Activated CD4-positive, alpha-beta T cell treated with anti-CD3 and anti-CD28 coated beads, Interleukin-2, amount 10 ng/mL, durations not matched to agents 7 days and 5 days (primary cell): ENCODE results near the gene NELL1. TPM values are rescaled to one million over a fixed set of nuclear protein-coding genes. Genes with fewer than 3 reads are reported as not detected.
A peak's percentile ranks its signal among the peaks of the same experiment; 100 is the strongest.

ENCODE experiments used
- CTCF ChIA-PET: fragments of 350-600 bp; sonication (Branson Sonifier 250); formaldehyde crosslinking; loops from one replicate; lab custom pipeline; 2021; ENCODE audit warnings: antibody characterized with exemption; lab: Charles Lee
- POLR2A ChIA-PET: fragments of 350-600 bp; sonication (Branson Sonifier 250); formaldehyde crosslinking; loops from one replicate; lab custom pipeline; 2021; ENCODE audit warnings: antibody characterized with exemption; lab: Charles Lee
- DNase-seq: peaks from one replicate; pipeline ENCODE4 v3.0.0-alpha.2; 2020
- H3K27ac Mint-ChIP-seq: one replicate; pipeline ENCODE4 v1.8.0; 2021; ENCODE audit warnings: mild to moderate bottlenecking, moderate library complexity, mixed read lengths
- H3K27me3 Mint-ChIP-seq: one replicate; pipeline ENCODE4 v1.8.0; 2021; ENCODE audit warnings: mixed read lengths
- H3K36me3 Mint-ChIP-seq: one replicate; pipeline ENCODE4 v1.8.0; 2021; ENCODE audit warnings: low read depth, mixed read lengths
- H3K4me1 Mint-ChIP-seq: one replicate; pipeline ENCODE4 v1.8.0; 2021; ENCODE audit warnings: mixed read lengths
- H3K4me3 Mint-ChIP-seq: one replicate; pipeline ENCODE4 v1.8.0; 2021; ENCODE audit warnings: mild to moderate bottlenecking, moderate library complexity, mixed read lengths
- H3K9me3 Mint-ChIP-seq: one replicate; pipeline ENCODE4 v1.8.0; 2021; ENCODE audit warnings: mixed read lengths
- total RNA-seq, 2 experiments: library from RNA; stranded (reverse); gene quantifications; one replicate each; pipeline ENCODE4 v1.2.3, GENCODE V29; 2021

Gene NELL1
- total RNA-seq, 2 experiments from 2014 or later = not detected

GRCh38 chr11:20640401-20640800, 29.0 kb upstream of the NELL1 start:
- peaks cover 3% of the 10 kb centered on the region for H3K27me3 Mint-ChIP-seq
- POLR2A ChIA-PET = no interaction called here
- H3K4me3 Mint-ChIP-seq = no peak overlapping the region
- H3K36me3 Mint-ChIP-seq = no peaks in the 10 kb centered on the region
- H3K9me3 Mint-ChIP-seq = no peaks in the 10 kb centered on the region
- no peak for DNase-seq
- H3K27ac Mint-ChIP-seq = no peak overlapping the region
- CTCF ChIA-PET = no interaction called here
- no peaks in the 10 kb centered on the region for H3K4me1 Mint-ChIP-seq

- no peaks in the 10 kb centered on the region for H3K4me1 Mint-ChIP-seq
- H3K27me3 Mint-ChIP-seq = peaks cover 3% of the 10 kb centered on the region
- CTCF ChIA-PET = no interaction called here
Observed at GRCh38 chr11:20644360-20644759, 25.0 kb upstream of the NELL1 start.

GRCh38 chr11:20647976-20648565, 21.3 kb upstream of the NELL1 start:
- Mint-ChIP-seq H3K9me3 (no peaks in the 10 kb centered on the region), H3K36me3 (no peaks in the 10 kb centered on the region), H3K4me3 (no peak overlapping the region), H3K4me1 (no peaks in the 10 kb centered on the region), H3K27me3 (peaks cover 1% of the 10 kb centered on the region), H3K27ac (no peak overlapping the region)
- ChIA-PET POLR2A (no interaction called here), CTCF (interaction anchor here (1.2 kb wide), 1 partner anchor 9 kb away, joined by 4 read pairs; no protein-coding TSS in a partner anchor)
- DNase-seq = peak; percentile 42

More at GRCh38 chr11:20644360-20644759, 25.0 kb upstream of the NELL1 start:
- Mint-ChIP-seq H3K9me3 (no peaks in the 10 kb centered on the region), H3K36me3 (no peaks in the 10 kb centered on the region), H3K4me3 (no peak overlapping the region), H3K27ac (no peak overlapping the region)
- POLR2A ChIA-PET = no interaction called here
- DNase-seq = no peak

- ChIA-PET CTCF (no interaction called here), POLR2A (no interaction called here)
- no peaks in the 10 kb centered on the region for H3K9me3 Mint-ChIP-seq
- no peak overlapping the region for H3K4me3 Mint-ChIP-seq
- no peak for DNase-seq
- peaks cover 14% of the 10 kb centered on the region for H3K27me3 Mint-ChIP-seq
- no peaks in the 10 kb centered on the region for H3K4me1 Mint-ChIP-seq
- H3K36me3 Mint-ChIP-seq = no peaks in the 10 kb centered on the region
- no peak overlapping the region for H3K27ac Mint-ChIP-seq
Observed at GRCh38 chr11:20652150-20652806, 17.1 kb upstream of the NELL1 start.

GRCh38 chr11:20654038-20654437, 15.3 kb upstream of the NELL1 start:
- Mint-ChIP-seq H3K36me3 (no peaks in the 10 kb centered on the region), H3K27ac (no peak overlapping the region), H3K9me3 (no peaks in the 10 kb centered on the region), H3K27me3 (peaks cover 17% of the 10 kb centered on the region), H3K4me1 (no peaks in the 10 kb centered on the region), H3K4me3 (no peak overlapping the region)
- no peak for DNase-seq
- POLR2A ChIA-PET = no interaction called here
- CTCF ChIA-PET = no interaction called here

GRCh38 chr11:20656901-20657300, 12.5 kb upstream of the NELL1 start:
- Mint-ChIP-seq H3K27me3 (peaks cover 17% of the 10 kb centered on the region), H3K36me3 (no peaks in the 10 kb centered on the region), H3K27ac (no peak overlapping the region), H3K9me3 (peaks cover 2% of the 10 kb centered on the region), H3K4me3 (no peak overlapping the region), H3K4me1 (no peaks in the 10 kb centered on the region)
- DNase-seq = no peak
- ChIA-PET POLR2A (no interaction called here), CTCF (interaction anchor here (0.5 to 1.3 kb wide), 2 partner anchors 8 to 138 kb away, joined by 3 to 4 read pairs; no protein-coding TSS in a partner anchor)

GRCh38 chr11:20658135-20658534, 11.3 kb upstream of the NELL1 start:
- H3K4me1 Mint-ChIP-seq = no peaks in the 10 kb centered on the region
- ChIA-PET CTCF (no interaction called here), POLR2A (no interaction called here)
- no peak for DNase-seq
- H3K27me3 Mint-ChIP-seq = peaks cover 16% of the 10 kb centered on the region
- H3K9me3 Mint-ChIP-seq = peaks cover 2% of the 10 kb centered on the region
- H3K36me3 Mint-ChIP-seq = no peaks in the 10 kb centered on the region
- no peak overlapping the region for H3K4me3 Mint-ChIP-seq
- no peak overlapping the region for H3K27ac Mint-ChIP-seq

- CTCF ChIA-PET = no interaction called here
- H3K27me3 Mint-ChIP-seq = peaks cover 18% of the 10 kb centered on the region
- H3K4me3 Mint-ChIP-seq = no peak overlapping the region
- no peaks in the 10 kb centered on the region for H3K4me1 Mint-ChIP-seq
- peaks cover 2% of the 10 kb centered on the region for H3K9me3 Mint-ChIP-seq
- no peak for DNase-seq
- no peaks in the 10 kb centered on the region for H3K36me3 Mint-ChIP-seq
- POLR2A ChIA-PET = no interaction called here
- no peak overlapping the region for H3K27ac Mint-ChIP-seq
Observed at GRCh38 chr11:20661445-20661844, 7.9 kb upstream of the NELL1 start.

GRCh38 chr11:20661850-20662249, 7.5 kb upstream of the NELL1 start:
- Mint-ChIP-seq H3K27ac (no peak overlapping the region), H3K27me3 (peaks cover 22% of the 10 kb centered on the region), H3K4me3 (no peak overlapping the region), H3K36me3 (no peaks in the 10 kb centered on the region), H3K9me3 (peaks cover 2% of the 10 kb centered on the region), H3K4me1 (no peaks in the 10 kb centered on the region)
- POLR2A ChIA-PET = no interaction called here
- no peak for DNase-seq
- CTCF ChIA-PET = no interaction called here

GRCh38 chr11:20668131-20668809, 1.1 kb upstream of the NELL1 start:
- ChIA-PET CTCF (no interaction called here), POLR2A (no interaction called here)
- Mint-ChIP-seq H3K27me3 (peaks cover 67% of the 10 kb centered on the region), H3K9me3 (no peaks in the 10 kb centered on the region), H3K27ac (no peak overlapping the region), H3K36me3 (no peaks in the 10 kb centered on the region), H3K4me3 (no peak overlapping the region), H3K4me1 (peaks cover 6% of the 10 kb centered on the region)
- DNase-seq = no peak

- POLR2A ChIA-PET = no interaction called here
- DNase-seq = no peak
- Mint-ChIP-seq H3K27me3 (peaks cover 66% of the 10 kb centered on the region), H3K9me3 (no peaks in the 10 kb centered on the region), H3K36me3 (no peaks in the 10 kb centered on the region), H3K27ac (no peak overlapping the region), H3K4me3 (no peak overlapping the region), H3K4me1 (peaks cover 6% of the 10 kb centered on the region)
- CTCF ChIA-PET = no interaction called here
Observed at GRCh38 chr11:20669820-20670684, 666 bp downstream of the NELL1 start.

- peaks cover 59% of the 10 kb centered on the region for H3K27me3 Mint-ChIP-seq
- no peaks in the 10 kb centered on the region for H3K9me3 Mint-ChIP-seq
- H3K27ac Mint-ChIP-seq = no peak overlapping the region
- CTCF ChIA-PET = no interaction called here
- POLR2A ChIA-PET = no interaction called here
- no peak overlapping the region for H3K4me3 Mint-ChIP-seq
- H3K4me1 Mint-ChIP-seq = peaks cover 6% of the 10 kb centered on the region
- no peaks in the 10 kb centered on the region for H3K36me3 Mint-ChIP-seq
- no peak for DNase-seq
Observed at GRCh38 chr11:20670932-20671403, 1.6 kb downstream of the NELL1 start.
